Skeletal muscle satellite cell (primary cell): Measurements from ENCODE around the gene FAM133A. TPM values are rescaled to one million over a fixed set of nuclear protein-coding genes. Genes with fewer than 3 reads are reported as not detected.

Source experiments
- H3K27me3 ChIP-seq: 2 replicates; pipeline ENCODE4 v1.7.0; 2013; ENCODE audit warnings: low read length; ENCODE audit not compliant: control insufficient read depth, insufficient read depth
- H3K36me3 ChIP-seq: 2 replicates; pipeline ENCODE4 v1.7.0; 2013; ENCODE audit warnings: mild to moderate bottlenecking, control low read depth, low read length; ENCODE audit not compliant: insufficient read depth
- H3K4me1 ChIP-seq: 2 replicates; pipeline ENCODE4 v1.7.0; 2013; ENCODE audit warnings: low read length; ENCODE audit not compliant: control insufficient read depth, insufficient read depth
- H3K4me2 ChIP-seq: 2 replicates; pipeline ENCODE4 v1.7.0; 2013; ENCODE audit warnings: mild to moderate bottlenecking, low read length
- H3K4me3 ChIP-seq: 2 replicates; pipeline ENCODE4 v1.7.0; 2013; ENCODE audit warnings: low read length
- H3K9ac ChIP-seq: 2 replicates; pipeline ENCODE4 v1.7.0; 2013; ENCODE audit warnings: mild to moderate bottlenecking, low read depth, low read length, moderate library complexity
- H3K9me3 ChIP-seq: replicated peaks from 2 replicates; pipeline ENCODE4 v1.7.0; 2013; ENCODE audit warnings: mild to moderate bottlenecking, control low read depth, low read length
- total RNA-seq: library from RNA; depleted of rRNA; stranded (reverse); fragments of >200 nt; gene quantifications from 2 replicates; pipeline ENCODE4 v1.2.3, GENCODE V29; 2012; rRNA removed

FAM133A gene
- under 0.01 TPM in 1 of 2 replicates, not detected in the other for total RNA-seq

DNA sequence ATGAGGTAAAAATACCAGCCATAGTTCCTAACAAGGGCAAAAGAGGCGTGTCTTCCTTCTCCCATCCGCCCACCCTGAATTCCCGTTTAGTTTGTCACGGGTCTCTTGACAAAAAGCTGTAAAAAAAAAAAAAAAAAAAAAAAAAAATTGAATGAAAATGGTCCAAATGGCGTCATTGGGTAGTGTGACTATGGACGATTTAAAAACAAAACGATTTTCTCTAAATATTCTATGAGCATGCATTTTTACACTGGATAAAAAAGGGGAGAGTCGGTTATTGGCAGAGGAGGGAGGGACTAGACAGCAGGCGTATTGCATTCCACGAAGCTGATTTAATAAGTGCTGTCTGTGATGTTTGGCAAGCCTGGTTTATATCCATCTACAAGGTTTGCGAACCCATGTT, at the start of gene FAM133A:
TSS of gene FAM133A (plus strand) at position 338 of the 403 bp plus-strand sequence. CDS start 35,214 bp downstream, outside the sequence.
- H3K4me2 ChIP-seq: peak within 1 kb of the TSS; percentile 88
- H3K36me3 ChIP-seq: no peaks in the 10 kb centered on the region
- H3K4me3 ChIP-seq: peak within 1 kb of the TSS; percentile 94
- no peaks in the 10 kb centered on the region for H3K9me3 ChIP-seq
- no peaks in the 10 kb centered on the region for H3K27me3 ChIP-seq
- peaks cover 9% of the 10 kb centered on the region for H3K4me1 ChIP-seq
- H3K9ac ChIP-seq: peak within 1 kb of the TSS; percentile 85

DNA sequence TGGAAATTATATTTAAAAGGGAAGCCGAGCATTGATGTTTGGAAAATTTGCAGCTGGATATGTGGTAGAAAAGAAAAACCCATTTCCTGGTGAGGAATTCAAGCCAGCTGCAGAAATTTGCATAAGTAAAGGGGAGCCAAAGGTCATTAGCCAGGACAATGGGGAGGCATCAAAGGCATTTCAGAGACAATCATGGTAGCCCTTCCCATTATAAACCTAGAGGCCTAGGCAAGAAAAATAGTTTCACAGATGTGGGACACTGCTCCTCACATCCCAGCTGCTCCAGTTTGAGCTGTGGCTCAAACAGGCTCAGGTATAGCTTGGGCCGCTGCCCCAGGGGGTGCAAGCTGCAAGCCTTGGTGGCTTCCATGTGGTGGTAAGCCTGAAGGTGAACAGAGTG, 36.4 kb upstream of the FAM133A start:
- H3K9ac ChIP-seq: no peak overlapping the region
- no peaks in the 10 kb centered on the region for H3K4me1 ChIP-seq
- H3K27me3 ChIP-seq: no peaks in the 10 kb centered on the region
- no peaks in the 10 kb centered on the region for H3K36me3 ChIP-seq
- H3K9me3 ChIP-seq: no peaks in the 10 kb centered on the region
- H3K4me3 ChIP-seq: no peak overlapping the region
- no peak overlapping the region for H3K4me2 ChIP-seq

DNA sequence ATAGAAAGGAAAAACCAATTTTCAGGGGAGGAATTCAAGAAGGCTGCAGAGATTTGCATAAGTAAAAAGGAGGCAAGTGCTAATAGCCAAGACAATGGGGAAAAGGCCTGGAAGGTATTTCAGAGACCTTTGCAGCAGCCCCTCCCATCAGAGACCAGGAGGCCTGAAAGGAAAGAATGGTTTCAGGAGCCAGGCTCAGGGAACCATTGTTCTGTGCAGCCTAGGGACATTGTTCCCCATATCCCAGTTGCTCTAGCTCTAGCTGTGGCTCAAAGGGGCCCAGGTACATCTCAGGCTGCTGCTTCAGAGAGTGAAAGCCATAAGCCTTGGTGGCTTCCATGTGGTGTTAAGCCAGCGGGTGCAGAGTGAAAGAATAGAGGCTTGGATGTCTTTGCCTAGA, 24.6 kb upstream of the FAM133A start:
- Histone ChIP-seq H3K4me3 (no peak overlapping the region), H3K4me1 (no peaks in the 10 kb centered on the region), H3K36me3 (no peaks in the 10 kb centered on the region), H3K27me3 (no peaks in the 10 kb centered on the region), H3K9ac (no peak overlapping the region), H3K4me2 (no peak overlapping the region), H3K9me3 (no peaks in the 10 kb centered on the region)

DNA sequence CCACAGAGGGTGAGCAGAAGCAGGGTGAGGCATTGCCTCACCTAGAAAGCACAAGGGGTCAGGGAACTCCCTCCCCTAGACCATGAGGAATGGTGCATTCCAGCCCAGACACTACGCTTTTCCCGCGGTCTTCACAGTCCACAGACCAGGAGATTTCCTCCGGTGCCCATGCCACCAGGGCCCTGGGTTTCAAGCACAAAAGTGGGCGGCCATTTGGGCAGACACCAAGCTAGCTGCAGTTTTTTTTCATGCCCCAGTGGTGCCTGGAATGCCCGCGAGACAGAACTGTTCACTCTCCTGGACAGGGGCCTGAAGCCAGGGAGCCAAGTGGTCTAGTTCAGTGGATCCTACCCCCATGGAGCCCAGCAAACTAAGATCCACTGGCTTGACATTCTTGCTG, 13.4 kb upstream of the FAM133A start:
- no peaks in the 10 kb centered on the region for H3K4me1 ChIP-seq
- H3K9me3 ChIP-seq: no peaks in the 10 kb centered on the region
- H3K36me3 ChIP-seq: no peaks in the 10 kb centered on the region
- H3K27me3 ChIP-seq: no peaks in the 10 kb centered on the region
- H3K9ac ChIP-seq: no peak overlapping the region
- no peak overlapping the region for H3K4me3 ChIP-seq
- no peak overlapping the region for H3K4me2 ChIP-seq

DNA sequence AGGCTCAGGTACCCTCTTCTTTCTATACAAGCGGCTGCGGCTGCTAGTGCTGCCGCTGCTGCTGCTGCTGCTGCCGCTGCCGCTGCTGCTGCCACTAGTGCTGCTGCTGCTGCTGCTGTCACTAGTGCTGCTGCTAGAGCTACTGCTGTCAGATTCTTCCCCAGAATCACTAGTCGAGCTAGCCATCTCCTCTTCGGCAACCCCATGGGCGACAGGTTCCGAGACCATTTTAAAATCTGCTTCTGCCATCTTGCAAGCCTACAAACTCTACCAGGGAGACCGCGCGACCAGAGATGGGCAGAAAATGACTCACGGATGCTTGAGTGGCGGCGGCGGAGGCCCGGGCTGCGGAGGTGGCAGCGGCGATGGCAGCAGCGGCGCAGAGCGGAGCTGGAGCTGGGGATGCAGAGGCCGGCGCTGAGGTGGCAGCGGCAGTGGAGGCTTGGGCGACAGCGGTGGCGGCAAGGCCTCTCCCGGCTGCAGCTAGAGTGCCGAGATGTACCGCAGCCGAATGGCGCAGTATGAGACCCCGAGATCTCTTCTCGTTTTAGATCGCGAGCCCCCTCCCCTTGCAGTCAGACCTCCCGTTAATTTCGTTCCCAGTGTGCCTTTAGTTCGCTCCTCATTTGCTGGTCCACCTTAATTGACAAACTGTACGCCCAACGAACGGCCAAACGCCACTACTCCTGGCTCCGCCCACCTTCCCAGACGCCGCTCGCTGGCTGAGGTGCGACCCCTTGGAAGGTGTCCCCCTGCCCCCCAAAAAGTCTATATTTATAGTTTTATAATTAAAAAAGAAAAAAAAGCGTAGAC, 744 bp upstream of the FAM133A start, which contains the start of gene NAP1L3:
TSS of gene NAP1L3 (minus strand) at position 523 of the 813 bp plus-strand sequence. CDS start at position 249, 274 bp downstream.
- peak within 1 kb of the TSS; percentile 85 for H3K9ac ChIP-seq
- peak within 1 kb of the TSS; percentile 88 for H3K4me2 ChIP-seq
- H3K4me3 ChIP-seq: peak within 1 kb of the TSS; percentile 94
- no peaks in the 10 kb centered on the region for H3K27me3 ChIP-seq
- H3K9me3 ChIP-seq: no peaks in the 10 kb centered on the region
- no peaks in the 10 kb centered on the region for H3K36me3 ChIP-seq
- H3K4me1 ChIP-seq: peaks cover 9% of the 10 kb centered on the region

DNA sequence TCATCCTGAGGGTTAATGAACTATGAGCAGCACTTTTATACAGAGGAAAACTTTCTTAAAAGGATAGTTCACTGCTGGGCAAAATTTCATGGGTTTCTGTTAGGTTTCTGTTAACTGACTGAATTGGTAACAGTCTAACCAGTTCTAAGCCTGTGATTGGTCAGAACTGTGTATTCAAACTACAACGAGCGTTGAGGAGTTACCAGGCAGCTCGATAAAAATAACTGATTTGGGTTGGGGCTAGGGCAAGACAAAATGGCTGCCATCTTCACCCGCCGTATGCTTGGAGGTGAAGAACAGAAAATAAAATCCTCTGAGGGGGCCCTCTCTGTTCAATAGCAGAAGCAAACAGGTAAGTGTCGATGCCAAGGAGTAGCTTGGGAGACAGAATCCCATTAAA, 22.0 kb downstream of the FAM133A start:
- Histone ChIP-seq H3K4me3 (no peak overlapping the region), H3K9me3 (no peaks in the 10 kb centered on the region), H3K9ac (no peak overlapping the region), H3K4me1 (no peaks in the 10 kb centered on the region), H3K4me2 (no peak overlapping the region), H3K36me3 (no peaks in the 10 kb centered on the region), H3K27me3 (no peaks in the 10 kb centered on the region)

DNA sequence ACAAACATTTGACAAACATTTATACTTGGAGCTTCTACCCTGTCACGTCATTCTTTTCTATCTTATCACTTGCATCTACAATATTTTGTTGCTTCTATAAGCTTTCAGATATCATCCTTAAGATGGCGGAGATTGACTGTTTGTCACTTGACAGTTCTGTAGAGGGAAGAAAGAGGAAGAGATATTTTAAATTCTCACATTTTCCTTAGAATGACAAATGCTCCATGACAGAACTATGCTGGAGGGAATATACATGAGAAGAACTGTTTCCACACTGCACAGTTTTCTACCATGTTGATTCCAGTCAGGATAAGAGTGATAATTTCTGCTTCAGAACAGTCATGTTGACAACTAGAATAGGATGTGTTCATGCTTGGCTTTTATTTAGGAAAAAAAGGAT, 29.7 kb downstream of the FAM133A start:
- H3K4me3 ChIP-seq: no peak overlapping the region
- H3K27me3 ChIP-seq: no peaks in the 10 kb centered on the region
- no peaks in the 10 kb centered on the region for H3K9me3 ChIP-seq
- H3K4me1 ChIP-seq: no peaks in the 10 kb centered on the region
- no peak overlapping the region for H3K9ac ChIP-seq
- H3K4me2 ChIP-seq: no peak overlapping the region
- no peaks in the 10 kb centered on the region for H3K36me3 ChIP-seq

DNA sequence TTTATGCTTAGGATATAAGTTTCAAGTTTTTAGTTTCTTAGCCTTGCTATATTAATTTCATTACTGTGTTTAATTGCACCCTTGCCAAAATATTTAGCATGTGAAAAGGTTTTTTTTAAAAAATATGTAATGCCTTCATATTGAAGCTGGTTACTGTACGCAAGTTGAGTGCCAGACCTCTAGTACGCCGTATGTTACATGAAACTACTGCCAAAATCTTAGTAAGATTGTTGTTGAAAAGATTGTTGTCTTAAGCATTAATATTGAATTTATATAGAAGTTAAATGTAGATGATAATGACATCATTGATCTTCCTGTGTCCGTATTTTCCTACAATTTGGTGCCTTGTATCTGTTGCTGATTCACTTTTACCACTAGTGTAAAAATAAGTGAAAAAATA, 37.1 kb downstream of the FAM133A start:
- H3K27me3 ChIP-seq: no peaks in the 10 kb centered on the region
- no peak overlapping the region for H3K4me3 ChIP-seq
- no peak overlapping the region for H3K9ac ChIP-seq
- no peaks in the 10 kb centered on the region for H3K36me3 ChIP-seq
- no peaks in the 10 kb centered on the region for H3K9me3 ChIP-seq
- H3K4me1 ChIP-seq: no peaks in the 10 kb centered on the region
- H3K4me2 ChIP-seq: no peak overlapping the region

DNA sequence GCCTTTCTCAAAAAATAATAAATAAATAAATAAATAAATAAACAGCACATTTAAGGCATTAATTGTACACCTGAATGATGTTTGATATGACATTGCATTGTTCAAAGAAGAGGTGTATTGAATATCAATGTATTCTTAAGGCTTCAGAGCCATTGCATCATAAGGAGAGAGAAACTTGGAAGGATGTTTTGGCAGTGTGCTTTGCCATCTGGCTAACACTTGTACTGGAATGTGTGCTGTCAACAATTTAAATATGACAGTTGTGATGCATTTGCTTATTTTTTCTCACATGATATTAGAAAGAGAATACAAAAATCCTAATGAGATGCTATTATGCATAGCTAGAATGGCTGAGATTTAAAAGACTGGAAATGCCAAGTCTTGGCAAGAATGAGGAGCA, 67.8 kb downstream of the FAM133A start:
- Histone ChIP-seq H3K4me2 (no peak overlapping the region), H3K27me3 (no peaks in the 10 kb centered on the region), H3K36me3 (no peaks in the 10 kb centered on the region), H3K9me3 (no peaks in the 10 kb centered on the region), H3K9ac (no peak overlapping the region), H3K4me1 (no peaks in the 10 kb centered on the region), H3K4me3 (no peak overlapping the region)

DNA sequence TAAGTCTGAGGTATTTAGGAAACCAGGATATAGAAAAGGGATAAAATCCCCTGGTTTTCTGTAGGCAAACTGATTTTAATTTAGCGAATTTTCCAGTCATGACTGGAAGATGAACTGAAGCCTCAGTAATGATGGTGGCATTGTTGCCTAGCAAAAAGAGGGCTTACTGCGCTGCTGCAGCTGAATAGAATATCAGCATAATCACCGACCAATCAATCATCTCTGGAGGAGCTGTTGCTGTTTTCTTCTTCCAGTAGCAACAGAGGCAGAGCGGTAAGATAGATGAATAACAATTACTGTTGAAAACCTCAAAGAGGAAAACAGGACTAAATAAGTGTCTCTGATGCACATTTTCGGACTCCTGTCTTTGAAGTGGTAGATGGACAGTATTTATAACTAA, 86.2 kb downstream of the FAM133A start:
- Histone ChIP-seq H3K9me3 (no peaks in the 10 kb centered on the region), H3K4me2 (no peak overlapping the region), H3K9ac (no peak overlapping the region), H3K36me3 (no peaks in the 10 kb centered on the region), H3K27me3 (no peaks in the 10 kb centered on the region), H3K4me1 (no peaks in the 10 kb centered on the region), H3K4me3 (no peak overlapping the region)
